Head of caudate nucleus (tissue), 42 donors: Measurements from ENCODE around the gene CDH4.
"Not testable (repeated sequence)": the region's sequence is repeated elsewhere in the genome, so short reads cannot be mapped to it uniquely, and the experiment has no call there.

Source experiments
- DNase-seq, 42 donors: peaks; one replicate each; pipeline versions ENCODE4 v3.0.0 to v3.0.0-alpha.2; 2020 to 2021; ENCODE audit warnings: mixed read lengths in 7 of 42
- intact Hi-C: fragments of 100-400 bp; cut with DNase I; formaldehyde crosslinking; loops from one replicate; pipeline ENCODE4 v1.15.0; 2022

Gene CDH4

GRCh38 chr20:61252601-61253263 is 671 bp downstream of the CDH4 start:
- DNase-seq, result peak in 30 of 42 donors; percentile 11 to 68 (median 44)
- intact Hi-C loops, result no loop called here

DNA sequence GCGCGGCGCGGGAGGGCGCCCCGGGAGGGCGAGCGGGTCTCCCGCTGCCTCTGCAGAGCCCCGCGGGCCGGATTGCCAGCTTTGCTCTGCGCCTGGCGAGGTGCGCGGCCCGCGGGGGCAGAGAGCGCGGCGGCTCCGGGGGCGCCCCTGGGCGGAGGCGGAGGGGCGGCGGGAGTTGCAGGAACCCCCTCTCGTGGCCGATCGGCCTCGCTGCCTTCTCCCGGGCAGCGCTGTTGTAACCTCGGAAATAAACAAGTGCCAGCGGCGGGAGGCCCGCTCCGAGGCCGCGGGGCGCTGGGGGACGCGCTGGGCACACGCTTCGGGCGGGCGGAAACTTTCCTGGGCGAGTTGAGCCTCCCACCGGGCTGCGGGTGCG is 1.2 kb downstream of the CDH4 start:
- DNase-seq, result peak in 30 of 42 donors; percentile 13 to 69 (median 36)
- intact Hi-C loops, result no loop called here

- DNase-seq, result peak in 30 of 42 donors; percentile 12 to 67 (median 40)
- intact Hi-C loops, result no loop called here
Measured at GRCh38 chr20:61253640-61254511, 1.8 kb downstream of the CDH4 start.

DNA sequence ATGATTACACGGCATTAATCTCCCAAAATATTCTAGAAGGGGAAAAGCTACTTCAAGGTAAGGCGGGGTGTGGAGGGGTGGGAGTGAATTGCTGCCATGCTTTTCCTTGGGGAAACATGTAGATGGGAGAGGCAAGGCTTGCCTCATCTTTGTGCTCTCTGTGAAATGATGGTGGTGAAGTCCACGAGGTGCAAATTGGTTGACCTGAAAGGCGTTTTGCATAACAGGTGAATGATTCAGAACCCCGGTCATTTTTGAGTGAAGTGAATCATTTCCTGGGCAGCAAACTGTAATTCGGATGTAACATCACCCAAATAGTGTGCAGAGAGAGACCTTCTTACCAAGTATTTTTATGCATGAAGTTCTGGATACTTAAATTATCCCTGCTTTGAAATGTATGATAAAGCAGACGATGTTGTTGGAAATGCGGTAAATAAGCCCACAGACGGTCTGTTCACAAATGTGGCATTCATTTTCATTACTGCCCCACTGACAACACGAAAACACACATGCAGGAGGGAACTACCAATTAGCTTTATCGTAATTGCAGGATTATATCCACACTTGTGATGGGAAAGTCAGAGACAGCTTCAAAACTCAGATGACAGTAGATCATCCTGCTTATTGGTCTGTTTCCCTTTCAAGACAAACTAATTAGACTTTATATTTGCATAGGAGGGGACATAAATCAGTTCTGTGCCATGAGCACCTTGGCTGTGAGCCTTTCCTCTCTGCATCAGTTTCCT is 3.0 kb downstream of the CDH4 start:
- no peak for DNase-seq
- intact Hi-C loops, result no loop called here

GRCh38 chr20:61256365-61256764 is 4.3 kb downstream of the CDH4 start:
- no peak for DNase-seq
- intact Hi-C loops, result no loop called here

- no peak for DNase-seq
- intact Hi-C loops, result no loop called here
Measured at GRCh38 chr20:61256824-61257223, 4.8 kb downstream of the CDH4 start.

DNA sequence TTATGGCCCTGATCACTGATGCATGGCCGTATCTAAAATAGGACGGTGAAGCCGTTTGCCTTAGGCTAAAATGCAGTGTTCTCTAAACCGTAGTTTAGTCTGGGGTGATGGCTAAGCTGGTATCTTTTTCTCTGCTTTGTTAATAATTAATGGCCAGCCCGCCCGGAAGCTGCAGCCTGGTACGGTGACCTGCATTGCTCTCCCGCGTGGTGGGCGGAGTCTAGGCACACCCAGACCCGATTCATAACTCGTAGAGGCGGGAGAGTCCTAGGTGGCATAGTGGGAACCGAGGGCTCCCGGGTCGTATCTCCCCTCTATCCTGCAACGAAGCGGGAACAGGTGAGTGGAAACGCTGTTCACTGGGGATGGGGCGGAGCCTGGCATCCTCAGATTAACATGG is 5.5 kb downstream of the CDH4 start:
- intact Hi-C loops, result no loop called here

DNA sequence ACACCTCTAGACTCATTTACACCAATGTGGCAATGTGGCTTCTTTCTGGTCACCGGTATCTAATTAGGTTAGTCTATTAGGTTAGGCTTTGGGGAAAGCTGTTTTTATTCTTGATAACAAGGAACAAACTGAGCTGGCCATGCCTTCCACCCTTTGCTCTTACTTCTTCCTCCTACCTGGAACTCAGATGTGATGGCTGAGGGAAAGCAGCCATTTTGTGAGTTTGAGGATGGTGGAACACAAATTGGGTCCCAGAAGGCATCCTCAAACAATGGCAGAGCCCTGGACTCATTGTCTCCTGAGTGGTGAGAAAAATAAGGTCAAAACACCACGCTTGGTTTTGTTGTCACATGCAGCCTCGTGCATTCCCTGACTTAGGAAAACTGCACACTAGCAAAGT is 7.7 kb downstream of the CDH4 start:
- DNase-seq, result no peak
- intact Hi-C loops, result no loop called here

More for the DNA sequence above, 5.5 kb downstream of the CDH4 start:
- DNase-seq, result no peak

DNA sequence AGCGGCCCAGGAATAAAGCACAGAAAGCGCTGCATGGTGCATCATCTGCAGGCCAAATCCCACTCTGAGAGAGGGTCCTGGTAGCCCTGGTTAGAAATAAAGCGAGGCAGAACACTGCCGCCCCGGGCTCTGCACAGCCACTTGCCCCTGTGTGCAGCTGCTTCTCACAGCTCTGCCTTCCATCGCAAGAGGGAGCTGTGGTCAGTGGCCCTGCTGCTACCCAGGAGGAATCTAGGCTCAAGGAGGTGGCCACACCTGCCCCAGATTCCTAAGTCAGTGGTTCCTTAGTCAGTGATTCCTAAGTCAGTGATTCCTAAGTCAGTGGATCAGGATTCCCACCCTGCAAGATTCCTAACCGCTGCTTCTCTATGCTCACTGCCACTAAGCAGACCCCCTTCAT is 8.8 kb downstream of the CDH4 start:
- intact Hi-C loops, result no loop called here

GRCh38 chr20:61262036-61262435 is 10.0 kb downstream of the CDH4 start:
- intact Hi-C loops, result no loop called here
- peak in 2 of 42 donors; percentile 35 to 41 for DNase-seq

More for the DNA sequence above, 8.8 kb downstream of the CDH4 start:
- DNase-seq, result no peak

GRCh38 chr20:61262514-61262913 is 10.5 kb downstream of the CDH4 start:
- intact Hi-C loops, result no loop called here
- DNase-seq, result no peak

- intact Hi-C loops, result no loop called here
- peak in 32 of 42 donors; percentile 30 to 82 (median 59) for DNase-seq
Measured at GRCh38 chr20:61263084-61263695, 11.1 kb downstream of the CDH4 start.

DNA sequence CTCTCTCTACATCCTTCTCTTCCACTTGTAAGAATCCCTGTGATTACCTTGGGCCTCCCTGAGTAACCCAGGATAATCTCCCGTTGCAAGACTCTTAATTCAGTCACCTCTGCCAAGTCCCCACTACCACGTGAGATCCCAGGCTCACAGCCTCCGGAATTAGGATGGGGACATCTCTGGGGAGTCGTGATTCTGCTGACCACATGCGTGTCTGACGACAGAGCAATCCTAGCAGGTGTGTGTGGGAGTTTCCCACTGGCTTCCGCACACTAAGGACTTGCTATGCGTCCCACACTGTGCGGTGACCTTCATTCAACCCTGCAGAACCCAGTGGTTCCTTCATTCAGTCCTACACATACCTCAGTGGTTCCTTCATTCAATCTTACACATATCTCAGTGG is 11.9 kb downstream of the CDH4 start:
- intact Hi-C loops, result no loop called here
- DNase-seq, result no peak

- peak in 18 of 42 donors; percentile 29 to 69 (median 52) for DNase-seq
- intact Hi-C loops, result no loop called here
Measured at GRCh38 chr20:61267241-61267640, 15.2 kb downstream of the CDH4 start.

DNA sequence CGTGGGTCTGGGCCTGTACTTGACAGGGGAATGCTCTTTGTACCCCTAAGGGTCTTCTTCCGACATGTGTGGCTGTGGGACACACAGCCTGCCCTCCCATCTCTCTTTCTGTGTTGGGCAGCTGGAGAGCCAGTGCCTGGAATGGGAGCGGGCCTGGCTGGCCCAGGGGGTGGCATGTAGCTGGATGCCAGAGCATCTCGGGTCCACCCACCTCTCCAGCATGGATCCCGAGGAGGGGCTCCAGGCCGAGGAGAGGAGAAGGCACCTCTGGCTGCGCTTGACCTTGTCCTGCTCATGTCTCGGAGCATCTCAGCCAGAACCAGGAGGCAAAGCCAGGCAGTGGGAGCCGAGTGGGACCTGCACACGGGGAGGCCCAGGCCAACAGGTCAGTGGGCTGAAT is 16.0 kb downstream of the CDH4 start:
- DNase-seq, result no peak
- intact Hi-C loops, result no loop called here

DNA sequence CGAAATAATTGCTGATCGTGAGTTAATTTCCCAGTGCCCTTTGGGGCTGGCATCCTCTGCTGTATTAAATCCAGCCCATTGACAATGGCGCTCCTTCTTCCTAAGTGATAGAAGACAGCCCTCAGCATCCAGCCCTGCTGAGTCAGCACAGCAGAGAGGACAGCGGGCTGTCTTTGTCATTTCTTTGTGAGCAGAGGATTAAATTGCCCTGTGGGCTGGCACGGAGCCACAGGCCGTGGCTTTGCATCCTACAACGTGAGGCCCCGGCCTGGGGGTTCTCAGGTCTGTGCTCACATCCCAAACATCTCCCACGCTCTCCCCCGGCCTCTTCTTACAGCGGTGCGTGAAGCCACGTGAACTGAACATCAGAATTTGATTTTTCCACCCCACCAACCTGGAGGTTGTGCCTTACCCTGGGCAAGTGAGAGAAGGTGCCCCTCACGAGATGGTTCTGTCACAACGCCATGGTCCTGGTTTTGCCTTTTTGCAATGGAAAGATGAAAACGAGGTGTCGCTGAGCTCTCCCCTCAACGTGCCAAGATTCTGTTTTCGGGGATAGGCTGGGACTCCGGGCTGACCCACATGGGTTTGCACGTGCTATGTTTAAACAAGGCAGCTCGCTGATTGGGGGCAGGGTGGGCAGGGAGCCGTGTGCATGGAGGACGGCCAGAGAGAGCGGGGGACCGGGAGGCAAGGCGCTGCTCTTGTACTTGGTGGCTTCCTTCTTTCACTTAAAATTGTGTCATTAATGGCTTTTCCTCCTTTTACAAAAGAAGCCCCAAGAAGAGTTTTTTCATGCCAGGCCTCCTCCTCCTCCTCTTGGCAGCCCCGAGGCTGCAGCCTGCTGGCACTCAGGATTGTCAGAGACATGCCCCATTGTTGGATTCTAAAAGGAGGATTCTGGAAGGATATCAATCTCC is 19.5 kb downstream of the CDH4 start:
- peak in 38 of 42 donors; percentile 31 to 85 (median 60) for DNase-seq
- intact Hi-C loops, result no loop called here

DNA sequence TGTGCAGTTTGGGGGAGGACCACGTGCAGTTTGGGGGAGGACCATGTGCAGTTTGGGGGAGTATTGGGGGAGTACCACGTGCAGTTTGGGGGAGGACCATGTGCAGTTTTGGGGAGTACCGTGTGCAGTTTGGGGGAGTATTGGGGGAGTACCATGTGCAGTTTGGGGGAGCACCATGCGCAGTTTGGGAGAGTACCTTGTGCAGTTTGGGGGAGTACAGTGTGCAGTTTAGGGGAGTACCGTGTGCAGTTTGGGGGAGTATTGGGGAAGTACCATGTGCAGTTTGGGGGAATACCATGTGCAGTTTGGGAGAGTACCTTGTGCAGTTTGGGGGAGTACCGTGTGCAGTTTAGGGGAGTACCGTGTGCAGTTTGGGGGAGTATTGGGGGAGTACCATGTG is 21.0 kb downstream of the CDH4 start:
- DNase-seq, intact Hi-C loops: not testable (repeated sequence)

- intact Hi-C loops, DNase-seq: not testable (repeated sequence)
Measured at GRCh38 chr20:61273666-61274065, 21.6 kb downstream of the CDH4 start.
